Lower leg skin (tissue), 4 donors: Measurements from ENCODE around the gene ELFN2. TPM values are rescaled to one million over a fixed set of nuclear protein-coding genes. Genes with fewer than 3 reads are reported as not detected.

Source experiments
- DNase-seq, 2 donors: peaks; one replicate each; pipeline ENCODE4 v3.0.0-alpha.2; 2019; ENCODE audit warnings: low spot score in 2 of 2
- H3K4me3 ChIP-seq: fragments of 200-600 bp; sonication (generic); 2 replicates; pipeline ENCODE4 v1.5.1; 2017; ENCODE audit warnings: mild to moderate bottlenecking, low read depth; ENCODE audit not compliant: poor library complexity, severe bottlenecking
- CTCF ChIP-seq, 3 donors: fragments of 450-650 bp; IDR thresholded peaks; one replicate each; pipeline ENCODE4 v1.5.1; 2016; ENCODE audit warnings: antibody characterized with exemption in 3 of 3, mild to moderate bottlenecking in 3 of 3, moderate library complexity in 2 of 3
- POLR2A ChIP-seq, 2 donors: fragments of 450-650 bp; IDR thresholded peaks; one replicate each; pipeline ENCODE4 v1.6.1; 2016 to 2017; ENCODE audit warnings: antibody characterized with exemption in 2 of 2, mild to moderate bottlenecking in 1 of 2, moderate library complexity in 1 of 2
- WGBS, 2 donors: methylation state at CpG; one replicate each; pipeline ENCODE4 v1.1.5; 2018; 5-methylcytosine and 5-hydroxymethylcytosine counted together
- intact Hi-C: fragments of 100-400 bp; cut with DNase I; formaldehyde crosslinking; loops from one replicate; pipeline ENCODE4 v1.15.0; 2023; ENCODE audit warnings: low total_unique reads
- total RNA-seq, 4 donors: library from RNA; depleted of rRNA; stranded (reverse); fragments of >200 nt; gene quantifications; one replicate each; pipeline ENCODE4 v1.1.0, GENCODE V29; 2016

The ELFN2 gene
- total RNA-seq, 4 donors from 2014 or later, result 0.26 to 1.5 (median 0.82) TPM

DNA sequence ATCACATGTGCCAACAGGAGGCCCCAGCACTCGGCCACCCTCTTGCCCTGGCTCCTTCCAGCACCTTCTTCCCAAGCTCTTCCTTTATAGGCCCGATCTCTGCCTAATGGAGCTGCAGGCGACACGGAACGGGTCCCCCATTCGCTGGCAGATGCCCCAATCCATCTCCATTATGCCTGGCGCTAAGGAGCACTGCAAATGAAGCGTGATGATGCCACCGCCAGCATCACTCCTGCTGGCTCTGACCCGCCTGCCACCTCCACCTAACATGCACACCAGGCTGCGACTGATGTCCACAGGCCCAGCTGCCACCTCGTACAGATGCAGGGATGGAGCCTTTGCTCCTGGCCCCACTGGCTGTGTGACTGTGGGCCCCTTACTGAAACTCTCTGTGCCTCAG is 33.5 kb downstream of the ELFN2 start:
- TF ChIP-seq CTCF (IDR thresholded peaks at IDR 0.05) (no peak), POLR2A (IDR thresholded peaks at IDR 0.05) (no peak)
- 88 to 91% methylated on average over 12 of the region's 12 CpGs for WGBS, 2 donors
- no peak for DNase-seq
- H3K4me3 ChIP-seq, result no peak overlapping the region
- intact Hi-C loops, result no loop called here

DNA sequence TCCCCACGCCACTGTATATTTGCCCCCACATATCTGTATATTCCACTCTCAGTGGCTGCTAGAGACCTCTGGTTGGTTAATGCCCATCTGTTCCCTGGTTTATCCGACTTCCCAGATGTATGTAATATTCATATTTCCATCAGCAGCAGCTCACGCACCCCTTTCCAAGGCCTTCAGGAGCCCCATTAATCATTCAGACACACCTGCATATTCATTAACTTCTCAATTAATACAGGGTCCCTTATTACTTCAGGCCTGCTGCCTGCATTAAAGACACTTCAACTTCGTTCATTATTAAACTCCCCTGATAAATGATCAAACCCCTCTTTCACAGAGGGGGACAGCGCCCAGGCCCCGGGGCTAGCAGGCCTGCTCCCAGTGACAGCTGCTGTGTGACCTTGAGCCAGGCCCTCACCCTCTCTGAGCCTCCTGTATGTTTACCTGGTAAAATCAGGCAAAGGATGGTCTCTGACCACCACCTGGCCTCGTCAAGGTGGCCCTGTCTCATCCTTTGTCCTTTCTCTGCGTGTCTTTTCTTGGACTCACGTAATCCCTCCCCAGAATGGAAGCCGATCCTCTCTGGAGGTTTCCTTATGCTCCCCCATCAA is 34.5 kb downstream of the ELFN2 start:
- no peak for DNase-seq
- H3K4me3 ChIP-seq, result no peak overlapping the region
- TF ChIP-seq CTCF (IDR thresholded peaks at IDR 0.05) (no peak), POLR2A (IDR thresholded peaks at IDR 0.05) (no peak)
- intact Hi-C loops, result no loop called here
- WGBS, 2 donors, result 81 to 86% methylated on average over 10 of the region's 10 CpGs

DNA sequence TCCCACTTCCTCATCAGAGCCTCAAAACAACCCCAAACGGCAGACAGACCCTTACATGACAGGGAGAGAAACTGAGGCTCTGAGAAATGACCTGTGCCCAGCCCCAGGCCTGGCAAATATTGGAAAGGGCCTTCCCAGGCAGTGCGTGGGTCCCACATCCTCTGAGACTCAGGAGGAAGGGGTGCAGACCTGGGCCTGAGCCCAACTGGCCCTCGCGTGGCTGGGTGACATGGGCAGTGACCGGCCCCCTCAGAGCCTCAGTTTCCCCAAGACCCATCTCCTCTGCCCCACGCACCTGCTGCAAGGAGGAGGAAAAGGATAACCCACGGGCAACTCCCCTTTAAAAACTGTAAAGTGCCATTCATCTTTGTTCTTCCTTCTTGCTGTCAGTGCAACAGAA is 35.6 kb downstream of the ELFN2 start:
- H3K4me3 ChIP-seq, result no peak overlapping the region
- DNase-seq, result no peak
- WGBS, 2 donors, result 82 to 90% methylated on average over 7 of the region's 7 CpGs
- intact Hi-C loops, result no loop called here
- no peak for TF ChIP-seq CTCF (IDR thresholded peaks at IDR 0.05)
- no peak for TF ChIP-seq POLR2A (IDR thresholded peaks at IDR 0.05)

GRCh38 chr22:37390075-37390474 is 37.2 kb downstream of the ELFN2 start:
- DNase-seq, result no peak
- intact Hi-C loops, result no loop called here
- WGBS, 2 donors, result 87 to 89% methylated on average over 6 of the region's 6 CpGs
- TF ChIP-seq CTCF (IDR thresholded peaks at IDR 0.05) (no peak), POLR2A (IDR thresholded peaks at IDR 0.05) (no peak)
- H3K4me3 ChIP-seq, result no peak overlapping the region

GRCh38 chr22:37388538-37388937 is 38.7 kb downstream of the ELFN2 start:
- WGBS, 2 donors, result 87 to 90% methylated on average over 4 of the region's 4 CpGs
- no peak overlapping the region for H3K4me3 ChIP-seq
- TF ChIP-seq POLR2A (IDR thresholded peaks at IDR 0.05), result no peak
- TF ChIP-seq CTCF (IDR thresholded peaks at IDR 0.05), result no peak
- DNase-seq, result no peak
- intact Hi-C loops, result no loop called here

- intact Hi-C loops, result no loop called here
- 37 to 39% methylated on average over 9 to 10 of the region's 10 CpGs for WGBS, 2 donors
- no peak for DNase-seq
- no peak overlapping the region for H3K4me3 ChIP-seq
- TF ChIP-seq POLR2A (IDR thresholded peaks at IDR 0.05) (no peak), CTCF (IDR thresholded peaks at IDR 0.05) (no peak)
Measured at GRCh38 chr22:37387793-37388192, 39.5 kb downstream of the ELFN2 start.
